HG03571 (cell line): ENCODE measurements around the gene UGT1A8.
"Not testable (repeated sequence)": the region's sequence is repeated elsewhere in the genome, so short reads cannot be mapped to it uniquely, and the experiment has no call there.

Experiments
- ATAC-seq: cut with Tn5 transposase; IDR thresholded peaks from one replicate; pipeline ENCODE4 v1.9.1; 2021; ENCODE audit not compliant: unreplicated experiment

The UGT1A8 gene

DNA sequence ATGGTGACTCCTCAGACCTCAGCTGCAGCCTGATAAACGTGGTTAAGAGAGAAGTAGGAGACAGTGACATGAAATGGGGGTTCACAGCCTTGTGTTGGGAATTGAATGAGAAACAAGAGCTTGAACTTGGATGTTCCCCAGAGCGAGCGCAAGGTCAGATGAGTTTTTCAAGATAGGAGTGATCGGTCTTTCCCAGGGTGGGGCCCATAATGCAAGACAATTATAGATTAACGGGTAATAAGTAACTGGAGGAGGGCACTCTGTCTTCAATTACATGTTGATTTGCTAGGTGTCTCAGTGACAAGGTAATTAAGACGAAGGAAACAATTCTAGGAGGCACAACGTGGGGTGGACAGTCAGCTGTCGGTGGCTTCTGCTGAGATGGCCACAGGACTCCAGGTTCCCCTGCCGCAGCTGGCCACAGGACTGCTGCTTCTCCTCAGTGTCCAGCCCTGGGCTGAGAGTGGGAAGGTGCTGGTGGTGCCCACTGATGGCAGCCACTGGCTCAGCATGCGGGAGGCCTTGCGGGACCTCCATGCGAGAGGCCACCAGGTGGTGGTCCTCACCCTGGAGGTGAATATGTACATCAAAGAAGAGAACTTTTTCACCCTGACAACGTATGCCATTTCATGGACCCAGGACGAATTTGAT, 95.3 kb downstream of the UGT1A8 start, which contains the start of gene UGT1A5:
UGT1A5 (plus strand) TSS at position 297 of the 651 bp plus-strand sequence; CDS start at position 382, 85 bp downstream.
- ATAC-seq, result no peak

- no peak for ATAC-seq
Observed at GRCh38 chr2:233713262-233713615, 95.8 kb downstream of the UGT1A8 start.

DNA sequence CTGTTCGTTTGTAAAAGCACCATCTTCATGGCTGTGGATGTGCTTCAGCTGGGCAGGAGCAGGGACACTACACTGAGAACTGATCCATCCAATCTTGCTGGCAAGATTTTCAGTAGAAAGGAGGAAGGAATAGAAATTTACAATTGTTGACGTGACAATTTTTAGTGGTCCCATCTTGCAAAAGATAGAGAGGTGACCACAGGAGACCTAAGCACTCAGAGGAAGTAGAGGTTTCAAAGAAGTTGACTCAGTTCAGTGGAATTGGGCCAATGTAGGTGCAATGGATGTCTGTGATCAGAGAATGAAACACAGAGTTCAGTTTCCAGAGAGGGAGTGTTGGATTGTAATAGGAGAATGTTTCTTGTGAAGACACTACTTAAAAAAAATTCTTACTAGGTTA, 96.7 kb downstream of the UGT1A8 start:
- ATAC-seq, result no peak

GRCh38 chr2:233718552-233718951, 101.1 kb downstream of the UGT1A8 start, which contains the start of gene UGT1A4:
TSS of gene UGT1A4 (plus strand) at chr2:233718736. CDS start at chr2:233718821, 85 bp downstream.
- ATAC-seq, result no peak

- no peak for ATAC-seq
Observed at GRCh38 chr2:233728723-233729301, 111.4 kb downstream of the UGT1A8 start, which contains the start of gene UGT1A3. TSS of gene UGT1A3 (plus strand) at chr2:233729042. CDS start at chr2:233729127, 85 bp downstream.

DNA sequence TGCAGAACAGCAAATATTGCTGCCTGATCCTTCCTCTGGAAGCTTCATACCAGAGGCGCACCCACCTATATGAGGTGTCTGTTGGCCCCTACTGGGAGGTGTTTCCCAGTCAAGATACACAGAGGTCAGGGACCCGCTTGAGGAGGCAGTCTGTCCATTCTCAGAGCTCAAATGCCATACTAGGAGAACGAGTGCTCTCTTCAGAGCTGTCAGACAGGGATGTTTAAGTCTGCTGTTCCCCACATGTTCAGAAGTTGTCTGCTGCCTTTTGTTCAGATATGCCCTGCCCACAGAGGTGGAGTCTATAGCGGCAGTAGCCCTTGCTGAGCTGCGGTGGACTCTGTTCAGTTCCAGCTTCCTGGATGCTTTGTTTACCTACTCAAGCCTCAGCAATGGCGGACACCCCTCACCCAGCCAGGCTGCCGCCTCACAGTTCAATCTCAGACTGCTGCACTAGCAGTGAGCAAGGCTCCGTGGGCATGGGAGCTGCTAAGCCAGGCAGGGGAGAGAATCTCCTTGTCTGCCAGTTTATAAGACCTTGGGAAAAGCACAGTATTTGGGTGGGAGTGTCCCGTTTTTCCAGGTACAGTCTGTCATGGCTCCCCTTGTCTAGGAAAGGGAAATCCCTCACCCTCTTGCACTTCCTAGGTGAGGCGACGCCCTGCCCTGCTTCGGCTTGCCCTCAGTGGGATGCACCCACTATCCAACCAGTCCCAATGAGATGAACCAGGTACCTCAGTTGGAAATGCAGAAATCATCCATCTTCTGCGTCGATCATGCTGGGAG, 119.6 kb downstream of the UGT1A8 start:
- not testable (repeated sequence) for ATAC-seq

DNA sequence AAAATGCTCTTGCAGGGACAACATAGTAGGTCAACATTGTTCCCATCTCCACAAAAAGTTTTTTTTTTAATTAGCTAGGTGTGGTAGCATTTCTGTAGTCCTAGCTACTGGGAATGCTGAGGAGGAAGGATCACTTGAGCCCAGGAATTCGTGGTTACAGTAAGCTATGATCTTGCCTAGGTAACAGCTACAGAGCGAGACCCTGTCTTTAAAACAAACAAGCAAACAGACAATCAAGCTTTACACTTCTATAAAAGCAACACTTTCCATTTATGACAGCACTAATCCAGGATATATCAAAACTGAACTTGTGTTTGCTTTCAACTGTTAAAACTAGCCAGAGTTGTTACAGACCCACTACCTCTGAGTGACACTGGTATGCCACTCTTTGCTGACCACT, 123.4 kb downstream of the UGT1A8 start:
- no peak for ATAC-seq

GRCh38 chr2:233743464-233744259, 126.2 kb downstream of the UGT1A8 start:
- ATAC-seq, result no peak

DNA sequence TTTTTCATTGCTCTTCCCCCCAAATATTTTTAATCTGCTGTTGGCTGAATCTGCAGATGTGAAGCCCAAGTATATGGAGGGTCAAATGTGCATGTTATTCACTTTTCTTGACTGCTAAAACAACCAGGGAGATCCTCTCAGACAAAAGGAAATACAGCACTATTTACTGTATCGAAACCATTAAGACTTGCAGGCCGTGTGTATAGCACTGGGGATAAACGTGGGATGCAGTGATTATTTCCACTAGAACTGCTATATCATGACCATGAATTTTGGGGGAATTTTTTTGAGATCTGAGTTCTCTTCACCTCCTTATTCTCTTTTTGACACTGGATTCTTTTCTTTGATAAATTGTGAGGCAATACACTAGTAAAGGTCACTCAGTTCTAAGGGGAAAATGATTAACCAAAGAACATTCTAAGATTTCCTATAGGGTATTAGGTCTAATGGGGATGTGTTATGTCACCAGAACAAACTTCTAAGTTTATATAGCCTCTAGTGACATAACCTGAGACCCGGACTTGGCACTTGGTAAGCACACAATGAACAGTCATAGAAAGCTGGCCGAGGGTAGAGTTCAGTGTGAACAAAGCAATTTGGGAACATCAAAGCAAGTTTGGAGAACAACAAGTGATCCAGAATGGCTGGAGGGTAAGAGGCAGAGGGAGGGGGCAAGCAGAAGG, 127.8 kb downstream of the UGT1A8 start:
- no peak for ATAC-seq

GRCh38 chr2:233745838-233746237, 128.4 kb downstream of the UGT1A8 start:
- ATAC-seq, result not testable (repeated sequence)

DNA sequence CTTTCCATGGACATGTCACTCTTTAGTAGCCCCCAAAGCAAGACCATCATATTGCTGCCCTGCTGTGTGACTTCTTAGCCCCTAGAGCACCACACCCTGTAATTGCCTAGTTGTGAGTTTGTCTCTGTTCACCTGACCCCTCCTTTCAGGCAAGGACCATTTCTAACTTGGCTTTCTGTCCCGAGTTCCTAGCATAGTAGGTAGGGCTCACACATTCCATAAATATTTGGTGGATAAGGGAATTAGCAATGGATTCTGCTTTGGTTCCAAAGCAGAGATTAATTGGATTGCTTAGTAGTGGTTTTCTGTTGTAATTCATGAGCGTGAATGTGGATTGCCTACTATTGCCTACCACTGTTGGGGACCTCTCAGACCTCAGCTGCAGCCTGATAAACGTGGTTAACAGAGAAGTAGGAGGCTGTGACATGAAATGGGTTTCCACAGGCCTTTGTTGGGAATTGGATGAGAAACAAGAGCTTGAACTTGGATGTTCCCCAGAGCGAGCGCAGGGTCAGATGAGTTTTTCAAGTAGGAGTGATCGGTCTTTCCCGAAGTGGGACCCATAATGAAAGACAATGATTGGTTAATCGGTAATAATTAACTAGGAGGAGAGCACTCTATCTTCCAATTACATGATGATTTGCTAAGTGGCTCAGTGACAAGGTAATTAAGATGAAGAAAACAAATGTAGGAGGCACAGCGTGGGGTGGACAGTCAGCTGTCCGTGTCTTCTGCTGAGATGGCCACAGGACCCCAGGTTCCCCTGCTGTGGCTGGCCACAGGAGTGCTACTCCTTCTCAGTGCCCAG, 129.2 kb downstream of the UGT1A8 start:
- ATAC-seq, result no peak

GRCh38 chr2:233747283-233747544, 129.8 kb downstream of the UGT1A8 start:
- ATAC-seq, result no peak

- not testable (repeated sequence) for ATAC-seq
Observed at GRCh38 chr2:233750689-233751088, 133.3 kb downstream of the UGT1A8 start.

- ATAC-seq, result not testable (repeated sequence)
Observed at GRCh38 chr2:233751212-233752009, 134.0 kb downstream of the UGT1A8 start.

- ATAC-seq, result no peak
Observed at GRCh38 chr2:233754872-233755611, 137.6 kb downstream of the UGT1A8 start.

- ATAC-seq, result no peak
Observed at GRCh38 chr2:233756429-233757081, 139.1 kb downstream of the UGT1A8 start.

GRCh38 chr2:233758141-233758540, 140.7 kb downstream of the UGT1A8 start:
- no peak for ATAC-seq

GRCh38 chr2:233758849-233759248, 141.4 kb downstream of the UGT1A8 start:
- no peak for ATAC-seq
